CD14-positive monocyte (primary cell): Measurements from ENCODE around the gene EML1. TPM values are rescaled to one million over a fixed set of nuclear protein-coding genes. Genes with fewer than 3 reads are reported as not detected.

Source experiments
- DNase-seq, 3 donors: peaks; one replicate each; pipeline ENCODE4 v3.0.0-alpha.2; 2011 to 2022
- H2AFZ ChIP-seq: 2 replicates; pipeline ENCODE4 v1.6.0; 2012; ENCODE audit warnings: mild to moderate bottlenecking, low read depth, low read length, inconsistent platforms; ENCODE audit not compliant: insufficient read depth, poor library complexity, severe bottlenecking
- H3K27ac ChIP-seq, 2 donors: 1 replicate in 1 of 2; 2 replicates in 1 of 2; pipeline ENCODE4 v1.5.1; 2012 to 2013; ENCODE audit warnings: low read length in 2 of 2, control low read depth in 1 of 2, inconsistent platforms in 1 of 2, low read depth in 1 of 2, mild to moderate bottlenecking in 1 of 2
- H3K27me3 ChIP-seq, 2 donors: one replicate each; pipeline versions ENCODE4 v1.6.0 to v1.6.1; 2011 to 2013; ENCODE audit warnings: low read length in 2 of 2; ENCODE audit not compliant: control insufficient read depth in 2 of 2, insufficient read depth in 2 of 2
- H3K36me3 ChIP-seq, 2 donors: replicated peaks in 1 of 2; 1 replicate in 1 of 2; 2 replicates in 1 of 2; pipeline versions ENCODE4 v1.5.1 to v1.6.1; 2012 to 2013; ENCODE audit warnings: low read length in 2 of 2, control low read depth in 1 of 2, inconsistent platforms in 1 of 2, mild to moderate bottlenecking in 1 of 2; ENCODE audit not compliant: insufficient read depth in 2 of 2, control insufficient read depth in 1 of 2
- H3K4me1 ChIP-seq, 2 donors: 1 replicate in 1 of 2; 2 replicates in 1 of 2; pipeline versions ENCODE4 v1.5.1 to v1.6.1; 2012 to 2013; ENCODE audit warnings: low read length in 2 of 2, control low read depth in 1 of 2, inconsistent platforms in 1 of 2, mild to moderate bottlenecking in 1 of 2, moderate library complexity in 1 of 2; ENCODE audit not compliant: insufficient read depth in 2 of 2, control insufficient read depth in 1 of 2
- H3K4me2 ChIP-seq: replicated peaks from 2 replicates; pipeline ENCODE3; 2012; ENCODE audit warnings: low read length, moderate library complexity, mild to moderate bottlenecking; ENCODE audit not compliant: poor library complexity, severe bottlenecking; ENCODE audit errors: extremely low read depth
- H3K4me3 ChIP-seq, 3 experiments: fragments of 200-600 bp in 1 of 3; sonication (generic) in 1 of 3; replicated peaks in 1 of 3; 1 replicate in 2 of 3; 2 replicates in 1 of 3; pipeline ENCODE4 v1.5.1; 2011 to 2013; ENCODE audit warnings: low read length in 3 of 3, mild to moderate bottlenecking in 3 of 3, control low read depth in 2 of 3, low read depth in 2 of 3, inconsistent platforms in 1 of 3, moderate library complexity in 1 of 3
- H3K79me2 ChIP-seq: 2 replicates; pipeline ENCODE4 v1.6.0; 2012; ENCODE audit warnings: mild to moderate bottlenecking, control low read depth, inconsistent platforms, low read length, moderate library complexity; ENCODE audit not compliant: insufficient read depth
- H3K9ac ChIP-seq: 2 replicates; pipeline ENCODE4 v1.6.0; 2017; ENCODE audit warnings: low read length, mild to moderate bottlenecking; ENCODE audit not compliant: insufficient read depth, poor library complexity, severe bottlenecking
- H3K9me3 ChIP-seq, 2 donors: replicated peaks in 1 of 2; 1 replicate in 1 of 2; 2 replicates in 1 of 2; pipeline versions ENCODE4 v1.5.1 to v1.6.1; 2012 to 2013; ENCODE audit warnings: low read length in 2 of 2, control low read depth in 1 of 2; ENCODE audit not compliant: control insufficient read depth in 1 of 2, insufficient read depth in 1 of 2
- H4K20me1 ChIP-seq: 2 replicates; pipeline ENCODE4 v1.6.0; 2012; ENCODE audit warnings: mild to moderate bottlenecking, low read length, control low read depth, moderate library complexity; ENCODE audit not compliant: insufficient read depth
- H3K27ac Mint-ChIP-seq, 7 donors: one replicate each; pipeline ENCODE4 v1.8.0; 2020; ENCODE audit warnings: mild to moderate bottlenecking in 7 of 7, mixed read lengths in 7 of 7, moderate library complexity in 6 of 7, inconsistent platforms in 2 of 7
- H3K27me3 Mint-ChIP-seq, 3 donors: one replicate each; pipeline ENCODE4 v1.8.0; 2021 to 2022; ENCODE audit warnings: low read depth in 3 of 3, mild to moderate bottlenecking in 3 of 3, mixed read lengths in 3 of 3, moderate library complexity in 3 of 3, inconsistent platforms in 1 of 3
- H3K36me3 Mint-ChIP-seq, 2 donors: one replicate each; pipeline ENCODE4 v1.8.0; 2020; ENCODE audit warnings: mixed read lengths in 2 of 2, inconsistent platforms in 1 of 2, mild to moderate bottlenecking in 1 of 2
- H3K4me1 Mint-ChIP-seq: one replicate; pipeline ENCODE4 v1.8.0; 2020; ENCODE audit warnings: mild to moderate bottlenecking, mixed read lengths
- H3K4me3 Mint-ChIP-seq, 2 donors: one replicate each; pipeline ENCODE4 v1.8.0; 2020; ENCODE audit warnings: mild to moderate bottlenecking in 2 of 2, mixed read lengths in 2 of 2, moderate library complexity in 1 of 2
- H3K9me3 Mint-ChIP-seq, 7 donors: one replicate each; pipeline ENCODE4 v1.8.0; 2020 to 2022; ENCODE audit warnings: mixed read lengths in 7 of 7, mild to moderate bottlenecking in 6 of 7, moderate library complexity in 6 of 7, inconsistent platforms in 2 of 7
- WGBS: methylation state at CpG from one replicate; pipeline ENCODE4 v1.1.5; 2013; ENCODE audit warnings: missing lambda C conversion rate; ENCODE audit not compliant: insufficient coverage; 5-methylcytosine and 5-hydroxymethylcytosine counted together
- intact Hi-C, 2 donors: fragments of 100-400 bp; cut with micrococcal nuclease; formaldehyde crosslinking; loops; one replicate each; pipeline versions ENCODE4 v1.15.0 to v1.15.1; 2023
- polyA plus RNA-seq, 3 donors: library from polyadenylated mRNA; depleted of rRNA in 1 of 3; unstranded in 2 of 3; stranded (reverse) in 1 of 3; fragments of 300-500 nt in 2 of 3; fragments of >200 nt in 1 of 3; fragmentation: Illumina TruSeq in 2 of 3; gene quantifications; 1 replicate in 2 of 3; 2 replicates in 1 of 3; pipeline ENCODE4 v1.2.3, GENCODE V29; 2012 to 2021
- TF ChIP-seq, protein P1 (sequence below): fragments of 200-600 bp; IDR thresholded peaks from one replicate; pipeline ENCODE4 v1.8.0; 2022; ENCODE audit warnings: antibody characterized with exemption, mild to moderate bottlenecking

The EML1 gene
- polyA plus RNA-seq, 3 donors, result not detected

GRCh38 chr14:99808154-99808505 lies 14.9 kb downstream of the EML1 start:
- WGBS, result 92% methylated on average over 2 of the region's 5 CpGs
- Histone ChIP-seq H3K79me2 (no peaks in the 10 kb centered on the region), H4K20me1 (no peaks in the 10 kb centered on the region), H3K4me3 (no peak overlapping the region), H3K9ac (no peak overlapping the region), H3K36me3 (no peaks in the 10 kb centered on the region), H3K4me1 (no peaks in the 10 kb centered on the region), H3K27me3 (peaks cover 0 to 4% of the 10 kb centered on the region in 2 donors), H3K9me3 (no peaks in the 10 kb centered on the region), H2AFZ (no peak overlapping the region), H3K27ac (no peak overlapping the region), H3K4me2 (no peak overlapping the region)
- Mint-ChIP-seq H3K27me3 (peaks cover 10 to 25% (median 24%) of the 10 kb centered on the region in 3 donors), H3K9me3 (peaks cover 0 to 3% (median 0%) of the 10 kb centered on the region in 7 donors), H3K36me3 (no peaks in the 10 kb centered on the region), H3K4me1 (no peaks in the 10 kb centered on the region), H3K4me3 (no peak overlapping the region), H3K27ac (no peak overlapping the region)
- DNase-seq, result no peak
- TF ChIP-seq, protein P1, sequence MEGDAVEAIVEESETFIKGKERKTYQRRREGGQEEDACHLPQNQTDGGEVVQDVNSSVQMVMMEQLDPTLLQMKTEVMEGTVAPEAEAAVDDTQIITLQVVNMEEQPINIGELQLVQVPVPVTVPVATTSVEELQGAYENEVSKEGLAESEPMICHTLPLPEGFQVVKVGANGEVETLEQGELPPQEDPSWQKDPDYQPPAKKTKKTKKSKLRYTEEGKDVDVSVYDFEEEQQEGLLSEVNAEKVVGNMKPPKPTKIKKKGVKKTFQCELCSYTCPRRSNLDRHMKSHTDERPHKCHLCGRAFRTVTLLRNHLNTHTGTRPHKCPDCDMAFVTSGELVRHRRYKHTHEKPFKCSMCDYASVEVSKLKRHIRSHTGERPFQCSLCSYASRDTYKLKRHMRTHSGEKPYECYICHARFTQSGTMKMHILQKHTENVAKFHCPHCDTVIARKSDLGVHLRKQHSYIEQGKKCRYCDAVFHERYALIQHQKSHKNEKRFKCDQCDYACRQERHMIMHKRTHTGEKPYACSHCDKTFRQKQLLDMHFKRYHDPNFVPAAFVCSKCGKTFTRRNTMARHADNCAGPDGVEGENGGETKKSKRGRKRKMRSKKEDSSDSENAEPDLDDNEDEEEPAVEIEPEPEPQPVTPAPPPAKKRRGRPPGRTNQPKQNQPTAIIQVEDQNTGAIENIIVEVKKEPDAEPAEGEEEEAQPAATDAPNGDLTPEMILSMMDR, result no peak
- intact Hi-C loops, result no loop called here

DNA sequence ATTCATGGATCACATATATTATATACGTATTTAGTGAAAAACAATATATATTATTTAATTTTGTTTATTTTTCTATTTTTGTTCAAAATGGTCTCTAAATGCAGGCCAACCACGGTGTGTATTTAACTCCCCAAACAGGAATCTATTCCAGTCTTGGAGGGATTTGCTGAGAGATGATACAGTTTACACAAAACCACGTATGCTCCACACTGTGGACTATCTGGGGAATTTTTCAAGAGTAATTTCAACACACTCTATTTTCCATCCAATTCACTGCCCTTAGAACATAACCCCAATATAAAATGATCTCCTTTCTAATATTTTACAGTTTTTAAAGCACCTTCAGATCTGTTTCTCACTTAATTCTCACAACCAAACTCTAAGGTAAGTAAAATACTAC lies 15.3 kb downstream of the EML1 start:
- Histone ChIP-seq H3K4me3 (no peak overlapping the region), H3K4me1 (no peaks in the 10 kb centered on the region), H3K9ac (no peak overlapping the region), H4K20me1 (no peaks in the 10 kb centered on the region), H3K4me2 (no peak overlapping the region), H3K27ac (no peak overlapping the region), H3K27me3 (peaks cover 0 to 4% of the 10 kb centered on the region in 2 donors), H3K79me2 (no peaks in the 10 kb centered on the region), H3K36me3 (no peaks in the 10 kb centered on the region), H3K9me3 (no peaks in the 10 kb centered on the region), H2AFZ (no peak overlapping the region)
- Mint-ChIP-seq H3K4me3 (no peak overlapping the region), H3K27ac (no peak overlapping the region), H3K9me3 (peaks cover 0 to 3% (median 0%) of the 10 kb centered on the region in 7 donors), H3K4me1 (no peaks in the 10 kb centered on the region), H3K27me3 (peaks cover 10 to 28% (median 26%) of the 10 kb centered on the region in 3 donors), H3K36me3 (no peaks in the 10 kb centered on the region)
- TF ChIP-seq, protein P1, result no peak
- WGBS, result no CpG with 5 or more reads among the region's 3 CpGs
- DNase-seq, result no peak
- intact Hi-C loops, result no loop called here
